Smooth muscle cell (in vitro differentiated cells): ENCODE measurements around the gene DEAF1. TPM values are rescaled to one million over a fixed set of nuclear protein-coding genes. Genes with fewer than 3 reads are reported as not detected.

ENCODE experiments used
- DNase-seq: peaks from one replicate; lab custom pipeline; 2025; ENCODE audit not compliant: unreplicated experiment; lab: John Stamatoyannopoulos, UW
- H2AFZ ChIP-seq: fragments of 200-600 bp; sonication (generic); 2 replicates; pipeline ENCODE4 v1.6.0; 2016; ENCODE audit warnings: antibody characterized with exemption, low read depth, mild to moderate bottlenecking
- H3F3A ChIP-seq: fragments of 200-600 bp; sonication (generic); 2 replicates; pipeline ENCODE4 v1.6.0; 2017; ENCODE audit warnings: antibody characterized with exemption, low read depth
- H3K27ac ChIP-seq: fragments of 200-600 bp; sonication (generic); 2 replicates; pipeline ENCODE4 v1.5.1; 2016; ENCODE audit warnings: low read depth, mild to moderate bottlenecking
- H3K27me3 ChIP-seq: fragments of 200-600 bp; sonication (generic); 2 replicates; pipeline ENCODE4 v1.6.1; 2016; ENCODE audit warnings: low read depth, mild to moderate bottlenecking
- H3K36me3 ChIP-seq: fragments of 200-600 bp; sonication (generic); 2 replicates; pipeline ENCODE4 v1.5.1; 2016; ENCODE audit warnings: low read depth
- H3K4me1 ChIP-seq: fragments of 200-600 bp; sonication (generic); 2 replicates; pipeline ENCODE4 v1.5.1; 2016; ENCODE audit warnings: low read depth
- H3K4me2 ChIP-seq: fragments of 200-600 bp; sonication (generic); 2 replicates; pipeline ENCODE4 v1.6.0; 2016; ENCODE audit warnings: mild to moderate bottlenecking
- H3K4me3 ChIP-seq: fragments of 200-600 bp; sonication (generic); 2 replicates; pipeline ENCODE4 v1.5.1; 2016; ENCODE audit warnings: mild to moderate bottlenecking
- H3K79me2 ChIP-seq: fragments of 200-600 bp; sonication (generic); 2 replicates; pipeline ENCODE4 v1.6.0; 2016; ENCODE audit warnings: low read depth, mild to moderate bottlenecking
- H3K9ac ChIP-seq: fragments of 200-600 bp; sonication (generic); 2 replicates; pipeline ENCODE4 v1.6.0; 2016; ENCODE audit warnings: low read depth
- H3K9me3 ChIP-seq: fragments of 200-600 bp; sonication (generic); replicated peaks from 2 replicates; pipeline ENCODE4 v1.5.1; 2016; ENCODE audit warnings: low read depth
- H4K20me1 ChIP-seq: fragments of 200-600 bp; sonication (generic); 2 replicates; pipeline ENCODE4 v1.6.0; 2016; ENCODE audit warnings: low read depth
- CTCF ChIP-seq: fragments of 200-600 bp; sonication (generic); IDR thresholded peaks from 2 replicates; pipeline ENCODE4 v1.5.1; 2017; ENCODE audit warnings: borderline replicate concordance, mild to moderate bottlenecking, antibody characterized with exemption; ENCODE audit not compliant: insufficient read depth, poor library complexity, severe bottlenecking
- WGBS: methylation state at CpG from one replicate; pipeline ENCODE4 v1.1.7; 2016; ENCODE audit warnings: low lambda C conversion rate; 5-methylcytosine and 5-hydroxymethylcytosine counted together
- polyA plus RNA-seq: library from polyadenylated mRNA; unstranded; fragments of >200 nt; fragmentation: Nextera tagmentation; extraction: Ambion mirVana; gene quantifications from 2 replicates; pipeline ENCODE4 v1.2.1, GENCODE V29; 2016
- total RNA-seq: library from RNA; depleted of rRNA; stranded (reverse); fragments of >200 nt; gene quantifications from 2 replicates; pipeline ENCODE4 v1.2.3, GENCODE V29; 2014

DEAF1 gene
- total and polyA plus RNA-seq, 2 experiments from 2014 or later = 18.7 to 39.2 TPM

- Histone ChIP-seq H3K9ac (no peak overlapping the region), H3K9me3 (no peaks in the 10 kb centered on the region), H3K4me2 (peak overlapping the region; percentile 96), H3K4me1 (peaks cover 36% of the 10 kb centered on the region), H3K27me3 (no peaks in the 10 kb centered on the region), H3K79me2 (peaks cover 24% of the 10 kb centered on the region), H3K36me3 (no peaks in the 10 kb centered on the region), H4K20me1 (peaks cover 66% of the 10 kb centered on the region), H3K4me3 (peak overlapping the region; percentile 91), H3K27ac (no peak overlapping the region), H2AFZ (no peak overlapping the region), H3F3A (peaks cover 16% of the 10 kb centered on the region)
- DNase-seq = no peak
- no peak for TF ChIP-seq CTCF
- WGBS = 87% methylated on average over 5 of the region's 15 CpGs
Measured at GRCh38 chr11:693887-694562, 997 bp downstream of the DEAF1 start.

DNA sequence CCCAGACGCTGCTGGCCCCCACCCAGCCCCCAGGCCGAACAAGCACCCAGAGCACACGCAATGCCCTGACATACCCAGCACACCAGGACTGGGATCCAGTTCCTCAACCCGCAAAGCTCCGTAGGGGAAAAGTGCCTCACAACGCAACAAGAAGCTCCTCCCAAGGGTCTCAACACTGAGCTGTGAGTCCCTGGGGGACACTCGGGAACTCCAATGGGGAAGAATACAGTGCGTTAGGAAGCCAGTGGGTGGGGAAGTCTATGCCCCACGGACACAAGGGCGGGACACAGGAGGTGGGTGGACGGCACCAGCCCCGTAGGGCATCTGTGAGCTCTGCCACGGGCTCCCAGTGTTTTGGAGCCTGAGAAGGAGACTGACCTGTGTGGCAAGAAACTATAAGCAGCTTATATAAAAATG is 1.6 kb downstream of the DEAF1 start:
- Histone ChIP-seq H2AFZ (no peak overlapping the region), H3K9ac (no peak overlapping the region)

GRCh38 chr11:692824-693414 is 2.1 kb downstream of the DEAF1 start:
- peaks cover 55% of the 10 kb centered on the region for H4K20me1 ChIP-seq
- no peak for TF ChIP-seq CTCF
- peaks cover 33% of the 10 kb centered on the region for H3K4me1 ChIP-seq
- peaks cover 24% of the 10 kb centered on the region for H3K79me2 ChIP-seq
- no peak overlapping the region for H2AFZ ChIP-seq
- peak overlapping the region; percentile 96 for H3K4me2 ChIP-seq
- no peaks in the 10 kb centered on the region for H3K9me3 ChIP-seq
- peak overlapping the region; percentile 32 for H3K27ac ChIP-seq
- no peak overlapping the region for H3K9ac ChIP-seq
- peak overlapping the region; percentile 91 for H3K4me3 ChIP-seq
- no peaks in the 10 kb centered on the region for H3K27me3 ChIP-seq
- peaks cover 10% of the 10 kb centered on the region for H3F3A ChIP-seq
- WGBS = 86% methylated on average over 21 of the region's 23 CpGs
- H3K36me3 ChIP-seq = no peaks in the 10 kb centered on the region
- DNase-seq = no peak

More for the DNA sequence above, 1.6 kb downstream of the DEAF1 start:
- peak overlapping the region; percentile 32 for H3K27ac ChIP-seq
- WGBS = 70% methylated on average over 13 of the region's 13 CpGs
- H3F3A ChIP-seq = peaks cover 10% of the 10 kb centered on the region
- H3K9me3 ChIP-seq = no peaks in the 10 kb centered on the region
- H4K20me1 ChIP-seq = peaks cover 60% of the 10 kb centered on the region
- no peaks in the 10 kb centered on the region for H3K36me3 ChIP-seq
- no peaks in the 10 kb centered on the region for H3K27me3 ChIP-seq
- no peak for TF ChIP-seq CTCF
- H3K79me2 ChIP-seq = peaks cover 24% of the 10 kb centered on the region
- DNase-seq = no peak
- H3K4me3 ChIP-seq = peak overlapping the region; percentile 91
- H3K4me1 ChIP-seq = peaks cover 36% of the 10 kb centered on the region
- peak overlapping the region; percentile 96 for H3K4me2 ChIP-seq
